ENCODE measurements around the gene METTL9. TPM values are rescaled to one million over a fixed set of nuclear protein-coding genes. Genes with fewer than 3 reads are reported as not detected.
"Not testable (repeated sequence)": the region's sequence is repeated elsewhere in the genome, so short reads cannot be mapped to it uniquely, and the experiment has no call there.

Gene METTL9
- total RNA-seq, 1 donor from 2014 or later = 91.9 TPM

DNA sequence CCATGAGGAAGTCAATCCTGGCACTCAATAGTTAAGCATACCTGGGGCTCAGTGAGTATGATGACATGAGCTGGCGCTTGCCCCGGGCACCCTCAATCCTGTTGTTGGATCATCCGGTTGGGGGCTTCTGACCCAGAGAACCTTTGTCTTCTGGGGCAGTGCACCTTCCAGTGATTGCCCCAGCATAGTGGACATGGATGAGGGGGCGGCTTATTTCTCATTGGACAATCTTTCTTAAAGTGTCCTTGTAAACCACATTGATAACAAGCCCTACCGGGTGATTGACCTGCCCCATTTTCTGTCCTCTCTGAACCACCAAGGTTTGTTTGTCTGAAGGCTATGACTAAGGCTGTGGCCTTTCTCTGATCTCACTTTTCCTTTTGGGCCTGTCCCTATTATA, 34.8 kb downstream of the METTL9 start:
- Mint-ChIP-seq H3K36me3 (ENCODE audit: unreplicated experiment) (peaks cover 11% of the 10 kb centered on the region), H3K4me1 (ENCODE audit: unreplicated experiment) (peaks cover 7% of the 10 kb centered on the region), H3K4me3 (ENCODE audit: unreplicated experiment) (no peak overlapping the region), H3K27ac (ENCODE audit: unreplicated experiment) (no peak overlapping the region), H3K27me3 (ENCODE audit: unreplicated experiment) (no peaks in the 10 kb centered on the region), H3K9me3 (ENCODE audit: unreplicated experiment) (no peaks in the 10 kb centered on the region)
- no peak for DNase-seq (ENCODE audit: extremely low spot score, unreplicated experiment)
- TF ChIP-seq, protein P1, sequence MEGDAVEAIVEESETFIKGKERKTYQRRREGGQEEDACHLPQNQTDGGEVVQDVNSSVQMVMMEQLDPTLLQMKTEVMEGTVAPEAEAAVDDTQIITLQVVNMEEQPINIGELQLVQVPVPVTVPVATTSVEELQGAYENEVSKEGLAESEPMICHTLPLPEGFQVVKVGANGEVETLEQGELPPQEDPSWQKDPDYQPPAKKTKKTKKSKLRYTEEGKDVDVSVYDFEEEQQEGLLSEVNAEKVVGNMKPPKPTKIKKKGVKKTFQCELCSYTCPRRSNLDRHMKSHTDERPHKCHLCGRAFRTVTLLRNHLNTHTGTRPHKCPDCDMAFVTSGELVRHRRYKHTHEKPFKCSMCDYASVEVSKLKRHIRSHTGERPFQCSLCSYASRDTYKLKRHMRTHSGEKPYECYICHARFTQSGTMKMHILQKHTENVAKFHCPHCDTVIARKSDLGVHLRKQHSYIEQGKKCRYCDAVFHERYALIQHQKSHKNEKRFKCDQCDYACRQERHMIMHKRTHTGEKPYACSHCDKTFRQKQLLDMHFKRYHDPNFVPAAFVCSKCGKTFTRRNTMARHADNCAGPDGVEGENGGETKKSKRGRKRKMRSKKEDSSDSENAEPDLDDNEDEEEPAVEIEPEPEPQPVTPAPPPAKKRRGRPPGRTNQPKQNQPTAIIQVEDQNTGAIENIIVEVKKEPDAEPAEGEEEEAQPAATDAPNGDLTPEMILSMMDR (IDR thresholded peaks at IDR 0.05) = no peak

GRCh38 chr16:21635694-21636093, 36.3 kb downstream of the METTL9 start:
- not testable (repeated sequence) for H3K27me3 Mint-ChIP-seq (ENCODE audit: unreplicated experiment); H3K27ac Mint-ChIP-seq (ENCODE audit: unreplicated experiment); DNase-seq (ENCODE audit: extremely low spot score, unreplicated experiment); H3K4me3 Mint-ChIP-seq (ENCODE audit: unreplicated experiment); H3K4me1 Mint-ChIP-seq (ENCODE audit: unreplicated experiment); H3K9me3 Mint-ChIP-seq (ENCODE audit: unreplicated experiment); H3K36me3 Mint-ChIP-seq (ENCODE audit: unreplicated experiment)

DNA sequence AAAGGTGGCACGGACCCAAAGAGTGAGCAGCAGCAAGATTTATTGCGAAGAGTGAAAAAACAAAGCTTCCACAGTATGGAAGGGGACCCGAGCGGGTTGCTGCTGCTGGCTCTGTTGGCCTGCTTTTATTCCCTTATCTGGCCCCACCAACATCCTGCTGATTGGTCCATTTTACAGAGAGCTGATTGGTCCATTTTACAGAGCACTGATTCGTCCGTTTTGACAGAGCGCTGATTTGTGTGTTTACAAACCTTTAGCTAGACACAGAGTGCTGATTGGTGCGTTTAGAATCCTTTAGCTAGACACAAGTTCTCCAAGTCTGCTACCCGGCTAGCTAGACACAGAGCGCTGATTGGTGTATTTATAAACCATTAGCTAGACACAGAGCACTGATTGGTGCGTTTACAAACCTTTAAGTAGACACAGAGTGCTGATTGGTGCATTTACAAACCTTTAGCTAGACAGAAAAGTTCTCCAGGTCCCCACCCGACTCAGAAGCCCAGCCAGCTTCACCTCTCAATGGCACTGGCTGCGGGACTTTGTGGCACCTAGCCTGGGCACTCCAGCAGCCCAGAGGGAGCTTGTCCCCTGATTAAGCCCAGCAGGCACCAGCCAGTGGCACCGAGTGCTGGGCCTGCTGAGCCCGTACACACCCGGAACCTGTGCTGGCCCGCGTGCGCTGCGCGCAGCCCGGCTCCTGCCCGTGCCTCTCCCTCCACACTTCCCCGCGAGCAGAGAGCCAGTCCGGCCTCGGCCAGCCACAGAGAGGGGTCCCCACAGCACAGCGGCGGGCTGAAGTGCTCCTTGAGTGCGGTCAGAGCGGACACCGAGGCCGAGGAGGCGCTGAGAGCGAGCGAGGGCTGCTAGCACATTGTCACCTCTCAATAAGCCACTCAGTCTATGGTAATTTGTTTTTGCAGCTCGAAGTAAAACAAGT, 37.9 kb downstream of the METTL9 start:
- H3K9me3 Mint-ChIP-seq (ENCODE audit: unreplicated experiment) = no peaks in the 10 kb centered on the region
- TF ChIP-seq, protein P1 (IDR thresholded peaks at IDR 0.05) = no peak

DNA sequence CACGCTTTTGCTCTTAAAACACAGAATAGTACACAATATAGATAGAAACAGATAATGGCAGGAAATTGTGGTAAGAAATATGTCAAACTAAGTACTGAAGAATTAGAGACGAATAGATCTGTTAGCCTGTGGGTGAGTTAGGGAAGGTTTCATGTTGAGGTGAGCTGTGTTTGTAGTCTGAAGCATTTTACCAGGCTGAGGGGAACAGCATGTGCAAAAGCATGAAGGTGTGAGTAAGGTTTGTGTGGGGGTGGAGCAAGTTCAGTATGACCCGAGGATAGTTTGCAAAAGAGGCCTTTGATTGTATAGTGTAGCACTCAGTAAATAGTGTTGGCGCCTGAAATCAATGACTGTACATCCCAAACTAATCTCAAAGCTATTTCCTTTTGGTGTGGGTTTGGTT, 39.2 kb downstream of the METTL9 start:
- Mint-ChIP-seq H3K27me3 (ENCODE audit: unreplicated experiment) (no peaks in the 10 kb centered on the region), H3K9me3 (ENCODE audit: unreplicated experiment) (no peaks in the 10 kb centered on the region), H3K4me3 (ENCODE audit: unreplicated experiment) (no peak overlapping the region), H3K4me1 (ENCODE audit: unreplicated experiment) (peaks cover 18% of the 10 kb centered on the region), H3K27ac (ENCODE audit: unreplicated experiment) (no peak overlapping the region), H3K36me3 (ENCODE audit: unreplicated experiment) (peaks cover 6% of the 10 kb centered on the region)
- no peak for DNase-seq (ENCODE audit: extremely low spot score, unreplicated experiment)
- TF ChIP-seq, protein P1 (IDR thresholded peaks at IDR 0.05) = no peak

More for the DNA sequence above, 37.9 kb downstream of the METTL9 start:
- Mint-ChIP-seq H3K4me1 (ENCODE audit: unreplicated experiment) (peaks cover 11% of the 10 kb centered on the region), H3K27me3 (ENCODE audit: unreplicated experiment) (no peaks in the 10 kb centered on the region), H3K4me3 (ENCODE audit: unreplicated experiment) (no peak overlapping the region), H3K36me3 (ENCODE audit: unreplicated experiment) (peaks cover 6% of the 10 kb centered on the region), H3K27ac (ENCODE audit: unreplicated experiment) (no peak overlapping the region)
- no peak for DNase-seq (ENCODE audit: extremely low spot score, unreplicated experiment)

- H3K4me3 Mint-ChIP-seq (ENCODE audit: unreplicated experiment) = no peak overlapping the region
- peaks cover 6% of the 10 kb centered on the region for H3K36me3 Mint-ChIP-seq (ENCODE audit: unreplicated experiment)
- H3K4me1 Mint-ChIP-seq (ENCODE audit: unreplicated experiment) = peaks cover 20% of the 10 kb centered on the region
- H3K9me3 Mint-ChIP-seq (ENCODE audit: unreplicated experiment) = no peaks in the 10 kb centered on the region
- TF ChIP-seq, protein P1 (IDR thresholded peaks at IDR 0.05) = no peak
- H3K27ac Mint-ChIP-seq (ENCODE audit: unreplicated experiment) = no peak overlapping the region
- no peaks in the 10 kb centered on the region for H3K27me3 Mint-ChIP-seq (ENCODE audit: unreplicated experiment)
- no peak for DNase-seq (ENCODE audit: extremely low spot score, unreplicated experiment)
Observed at GRCh38 chr16:21639493-21639892, 40.1 kb downstream of the METTL9 start.

All from osteocyte (in vitro differentiated cells).